ENCODE data around the gene JAKMIP2.

JAKMIP2 gene

GRCh38 chr5:147573211-147573610 is 209.3 kb downstream of the JAKMIP2 start:
- Histone ChIP-seq H3K4me2 (ENCODE audit: low read depth, low read length, poor library complexity, severe bottlenecking) (no peak overlapping the region), H3K9me3 (ENCODE audit: insufficient read depth, low read length) (no peaks in the 10 kb centered on the region), H2AFZ (ENCODE audit: low read depth, low read length, severe bottlenecking) (no peak overlapping the region), H4K20me1 (ENCODE audit: low read depth, low read length) (no peaks in the 10 kb centered on the region), H3K9me2 (replicated peaks; ENCODE audit: insufficient read depth, low read length) (no peaks in the 10 kb centered on the region), H3K36me3 (ENCODE audit: low read length) (no peaks in the 10 kb centered on the region), H3F3A (ENCODE audit: insufficient read depth) (no peaks in the 10 kb centered on the region), H3K4me3 (ENCODE audit: insufficient read depth, low read length, poor library complexity, severe bottlenecking) (no peak overlapping the region), H3K27ac (ENCODE audit: low read depth, low read length) (no peak overlapping the region), H3K9ac (ENCODE audit: low read length) (no peak overlapping the region), H3K27me3 (ENCODE audit: low read length) (no peaks in the 10 kb centered on the region), H3K79me2 (ENCODE audit: insufficient read depth, low read length) (no peaks in the 10 kb centered on the region)
- TF ChIP-seq EZH2phosphoT487 (conservative IDR thresholded peaks at IDR 0.05; ENCODE audit: low read length), result no peak
- no peak for TF ChIP-seq CTCF (IDR thresholded peaks at IDR 0.05; ENCODE audit: insufficient read depth, low read length, poor library complexity, severe bottlenecking)

GRCh38 chr5:147568710-147569406 is 213.7 kb downstream of the JAKMIP2 start:
- Histone ChIP-seq H3K27me3 (ENCODE audit: low read length) (no peaks in the 10 kb centered on the region), H3F3A (ENCODE audit: insufficient read depth) (no peaks in the 10 kb centered on the region), H2AFZ (ENCODE audit: low read depth, low read length, severe bottlenecking) (no peak overlapping the region), H3K4me3 (ENCODE audit: insufficient read depth, low read length, poor library complexity, severe bottlenecking) (no peak overlapping the region), H3K27ac (ENCODE audit: low read depth, low read length) (no peak overlapping the region), H3K9me2 (replicated peaks; ENCODE audit: insufficient read depth, low read length) (no peaks in the 10 kb centered on the region), H3K79me2 (ENCODE audit: insufficient read depth, low read length) (no peaks in the 10 kb centered on the region), H3K9me3 (ENCODE audit: insufficient read depth, low read length) (no peaks in the 10 kb centered on the region), H3K36me3 (ENCODE audit: low read length) (no peaks in the 10 kb centered on the region), H3K9ac (ENCODE audit: low read length) (no peak overlapping the region), H3K4me2 (ENCODE audit: low read depth, low read length, poor library complexity, severe bottlenecking) (no peak overlapping the region), H4K20me1 (ENCODE audit: low read depth, low read length) (no peaks in the 10 kb centered on the region)
- no peak for TF ChIP-seq CTCF (IDR thresholded peaks at IDR 0.05; ENCODE audit: insufficient read depth, low read length, poor library complexity, severe bottlenecking)
- no peak for TF ChIP-seq EZH2phosphoT487 (conservative IDR thresholded peaks at IDR 0.05; ENCODE audit: low read length)

- Histone ChIP-seq H3K36me3 (ENCODE audit: low read length) (no peaks in the 10 kb centered on the region), H4K20me1 (ENCODE audit: low read depth, low read length) (no peaks in the 10 kb centered on the region), H3K27ac (ENCODE audit: low read depth, low read length) (no peak overlapping the region), H3F3A (ENCODE audit: insufficient read depth) (no peaks in the 10 kb centered on the region), H3K27me3 (ENCODE audit: low read length) (no peaks in the 10 kb centered on the region), H3K4me3 (ENCODE audit: insufficient read depth, low read length, poor library complexity, severe bottlenecking) (no peak overlapping the region), H3K4me2 (ENCODE audit: low read depth, low read length, poor library complexity, severe bottlenecking) (no peak overlapping the region), H3K9me3 (ENCODE audit: insufficient read depth, low read length) (no peaks in the 10 kb centered on the region), H3K9me2 (replicated peaks; ENCODE audit: insufficient read depth, low read length) (no peaks in the 10 kb centered on the region), H2AFZ (ENCODE audit: low read depth, low read length, severe bottlenecking) (no peak overlapping the region), H3K79me2 (ENCODE audit: insufficient read depth, low read length) (no peaks in the 10 kb centered on the region), H3K9ac (ENCODE audit: low read length) (no peak overlapping the region)
- TF ChIP-seq CTCF (IDR thresholded peaks at IDR 0.05; ENCODE audit: insufficient read depth, low read length, poor library complexity, severe bottlenecking) (no peak), EZH2phosphoT487 (conservative IDR thresholded peaks at IDR 0.05; ENCODE audit: low read length) (no peak)
Observed at GRCh38 chr5:147567917-147568598, 214.5 kb downstream of the JAKMIP2 start.

Measured in SU-DHL-6 (cell line).